GM12865 (cell line): ENCODE measurements around the gene PON1.

Experiments
- DNase-seq: peaks from one replicate; pipeline ENCODE4 v3.0.0; 2010; ENCODE audit warnings: low read depth
- H3K4me3 ChIP-seq: 2 replicates; pipeline ENCODE4 v1.5.1; 2011; ENCODE audit warnings: mild to moderate bottlenecking, low read depth, low read length, control low read depth
- TF ChIP-seq, protein P1 (sequence below): IDR thresholded peaks from 2 replicates; pipeline ENCODE4 v1.5.1; 2011; ENCODE audit warnings: low read length, control low read depth, low read depth, inconsistent platforms; ENCODE audit not compliant: insufficient read depth; ENCODE audit errors: missing control alignments

PON1 gene

DNA sequence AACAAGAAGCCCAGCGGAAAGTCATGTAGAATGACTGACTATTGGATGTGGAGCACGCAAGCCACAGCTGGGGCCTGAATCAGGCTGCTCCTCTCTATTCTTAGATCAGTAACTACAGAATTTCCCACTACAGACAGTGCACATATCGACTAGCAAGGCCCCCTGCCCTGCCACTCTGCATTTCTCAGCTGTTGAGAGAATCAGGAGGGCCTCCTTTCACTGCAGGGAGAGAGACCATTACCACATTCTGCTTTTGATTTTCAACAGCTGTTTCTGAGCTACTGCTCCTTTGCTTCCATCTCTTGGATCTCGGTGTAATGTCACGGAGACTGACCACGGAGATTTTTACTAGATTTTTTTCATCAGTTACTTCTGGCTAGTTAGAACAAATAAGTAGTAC is 73.8 kb downstream of the PON1 start:
- DNase-seq: no peak
- TF ChIP-seq, protein P1, sequence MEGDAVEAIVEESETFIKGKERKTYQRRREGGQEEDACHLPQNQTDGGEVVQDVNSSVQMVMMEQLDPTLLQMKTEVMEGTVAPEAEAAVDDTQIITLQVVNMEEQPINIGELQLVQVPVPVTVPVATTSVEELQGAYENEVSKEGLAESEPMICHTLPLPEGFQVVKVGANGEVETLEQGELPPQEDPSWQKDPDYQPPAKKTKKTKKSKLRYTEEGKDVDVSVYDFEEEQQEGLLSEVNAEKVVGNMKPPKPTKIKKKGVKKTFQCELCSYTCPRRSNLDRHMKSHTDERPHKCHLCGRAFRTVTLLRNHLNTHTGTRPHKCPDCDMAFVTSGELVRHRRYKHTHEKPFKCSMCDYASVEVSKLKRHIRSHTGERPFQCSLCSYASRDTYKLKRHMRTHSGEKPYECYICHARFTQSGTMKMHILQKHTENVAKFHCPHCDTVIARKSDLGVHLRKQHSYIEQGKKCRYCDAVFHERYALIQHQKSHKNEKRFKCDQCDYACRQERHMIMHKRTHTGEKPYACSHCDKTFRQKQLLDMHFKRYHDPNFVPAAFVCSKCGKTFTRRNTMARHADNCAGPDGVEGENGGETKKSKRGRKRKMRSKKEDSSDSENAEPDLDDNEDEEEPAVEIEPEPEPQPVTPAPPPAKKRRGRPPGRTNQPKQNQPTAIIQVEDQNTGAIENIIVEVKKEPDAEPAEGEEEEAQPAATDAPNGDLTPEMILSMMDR: no peak
- H3K4me3 ChIP-seq: no peak overlapping the region
